Breast epithelium (tissue), 3 donors: ENCODE data around the gene NAP1L1.

Experiments used
- POLR2A ChIP-seq: fragments of 450-650 bp; IDR thresholded peaks from one replicate; pipeline ENCODE4 v1.6.1; 2016; ENCODE audit warnings: antibody characterized with exemption, mild to moderate bottlenecking, moderate library complexity
- POLR2AphosphoS5 ChIP-seq, 3 donors: sonication (generic); formaldehyde crosslinking; IDR thresholded peaks; one replicate each; pipeline ENCODE4 v1.6.1; 2017; ENCODE audit warnings: antibody characterized with exemption in 3 of 3
- TF ChIP-seq, protein P1 (sequence below), 3 donors: fragments of 450-650 bp; IDR thresholded peaks; one replicate each; pipeline ENCODE4 v1.5.1; 2016 to 2017; ENCODE audit warnings: antibody characterized with exemption in 3 of 3, mild to moderate bottlenecking in 3 of 3, moderate library complexity in 3 of 3

DNA sequence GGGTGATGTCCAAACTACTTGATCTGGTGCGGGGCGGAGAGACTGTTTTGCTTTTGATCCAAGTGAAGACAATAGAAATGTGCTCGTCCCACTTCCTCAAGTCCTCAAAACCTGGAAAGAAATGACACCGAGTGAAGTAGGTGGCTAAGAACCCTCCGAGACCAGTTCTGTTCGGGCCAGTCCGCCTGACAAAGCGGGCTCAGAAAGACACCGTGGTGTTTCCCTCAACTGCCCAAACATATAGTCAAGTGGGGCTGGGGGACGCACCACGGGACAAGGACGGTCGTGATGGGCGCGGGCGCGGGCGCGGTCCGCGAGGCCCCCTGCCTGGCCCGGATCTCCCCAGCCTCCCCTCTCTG lies 54.5 kb downstream of the NAP1L1 start:
- TF ChIP-seq, protein P1, sequence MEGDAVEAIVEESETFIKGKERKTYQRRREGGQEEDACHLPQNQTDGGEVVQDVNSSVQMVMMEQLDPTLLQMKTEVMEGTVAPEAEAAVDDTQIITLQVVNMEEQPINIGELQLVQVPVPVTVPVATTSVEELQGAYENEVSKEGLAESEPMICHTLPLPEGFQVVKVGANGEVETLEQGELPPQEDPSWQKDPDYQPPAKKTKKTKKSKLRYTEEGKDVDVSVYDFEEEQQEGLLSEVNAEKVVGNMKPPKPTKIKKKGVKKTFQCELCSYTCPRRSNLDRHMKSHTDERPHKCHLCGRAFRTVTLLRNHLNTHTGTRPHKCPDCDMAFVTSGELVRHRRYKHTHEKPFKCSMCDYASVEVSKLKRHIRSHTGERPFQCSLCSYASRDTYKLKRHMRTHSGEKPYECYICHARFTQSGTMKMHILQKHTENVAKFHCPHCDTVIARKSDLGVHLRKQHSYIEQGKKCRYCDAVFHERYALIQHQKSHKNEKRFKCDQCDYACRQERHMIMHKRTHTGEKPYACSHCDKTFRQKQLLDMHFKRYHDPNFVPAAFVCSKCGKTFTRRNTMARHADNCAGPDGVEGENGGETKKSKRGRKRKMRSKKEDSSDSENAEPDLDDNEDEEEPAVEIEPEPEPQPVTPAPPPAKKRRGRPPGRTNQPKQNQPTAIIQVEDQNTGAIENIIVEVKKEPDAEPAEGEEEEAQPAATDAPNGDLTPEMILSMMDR (IDR thresholded peaks at IDR 0.05) = no peak
- TF ChIP-seq POLR2A (no peak), POLR2AphosphoS5 (IDR thresholded peaks at IDR 0.05) (peak in 1 of 3 donors; percentile 20)
